ENCODE data around the gene CAMK1G. TPM values are rescaled to one million over a fixed set of nuclear protein-coding genes. Genes with fewer than 3 reads are reported as not detected.

CAMK1G gene
- total RNA-seq, 4 donors from 2014 or later: 0.21 to 4.9 TPM; not detected in 2

- H3K9me3 ChIP-seq: no peaks in the 10 kb centered on the region
- no peak overlapping the region for H3K4me3 ChIP-seq
- 90 to 94% methylated on average over 22 to 24 of the region's 24 CpGs for WGBS, 2 donors
- TF ChIP-seq POLR2A (IDR thresholded peaks at IDR 0.05): no peak
- TF ChIP-seq CTCF (IDR thresholded peaks at IDR 0.05): no peak
- TF ChIP-seq EP300 (IDR thresholded peaks at IDR 0.05): no peak
- DNase-seq (ENCODE audit: low spot score in 2 of 2): no peak
- no peak overlapping the region for H3K27ac ChIP-seq
- H3K36me3 ChIP-seq: no peaks in the 10 kb centered on the region
- H3K27me3 ChIP-seq: no peaks in the 10 kb centered on the region
- peaks cover 0 to 22% (median 5%) of the 10 kb centered on the region in 4 donors for H3K4me1 ChIP-seq
These were observed 39.6 kb downstream of the CAMK1G start for GRCh38 chr1:209622841-209623829.

- Histone ChIP-seq H3K27me3 (no peaks in the 10 kb centered on the region), H3K27ac (no peak overlapping the region), H3K36me3 (no peaks in the 10 kb centered on the region), H3K4me3 (no peak overlapping the region), H3K4me1 (peaks cover 0 to 22% (median 5%) of the 10 kb centered on the region in 4 donors), H3K9me3 (no peaks in the 10 kb centered on the region)
- no peak for DNase-seq (ENCODE audit: low spot score in 2 of 2)
- TF ChIP-seq CTCF (IDR thresholded peaks at IDR 0.05): no peak
- no peak for TF ChIP-seq EP300 (IDR thresholded peaks at IDR 0.05)
- TF ChIP-seq POLR2A (IDR thresholded peaks at IDR 0.05): no peak
- WGBS, 2 donors: 79 to 87% methylated on average over 15 of the region's 15 CpGs
These were observed 41.3 kb downstream of the CAMK1G start for GRCh38 chr1:209624558-209625549.

GRCh38 chr1:209625791-209626285 is 42.3 kb downstream of the CAMK1G start:
- no peak overlapping the region for H3K27ac ChIP-seq
- H3K27me3 ChIP-seq: no peaks in the 10 kb centered on the region
- H3K36me3 ChIP-seq: no peaks in the 10 kb centered on the region
- H3K9me3 ChIP-seq: no peaks in the 10 kb centered on the region
- no peak overlapping the region for H3K4me3 ChIP-seq
- no peak for TF ChIP-seq CTCF (IDR thresholded peaks at IDR 0.05)
- TF ChIP-seq EP300 (IDR thresholded peaks at IDR 0.05): no peak
- TF ChIP-seq POLR2A (IDR thresholded peaks at IDR 0.05): no peak
- WGBS, 2 donors: 67 to 79% methylated on average over 13 to 18 of the region's 18 CpGs
- H3K4me1 ChIP-seq: peaks cover 0 to 22% (median 2%) of the 10 kb centered on the region in 4 donors
- DNase-seq (ENCODE audit: low spot score in 2 of 2): no peak

GRCh38 chr1:209626346-209627026 is 43.0 kb downstream of the CAMK1G start:
- no peak overlapping the region for H3K27ac ChIP-seq
- no peaks in the 10 kb centered on the region for H3K9me3 ChIP-seq
- H3K4me1 ChIP-seq: peaks cover 0 to 22% (median 2%) of the 10 kb centered on the region in 4 donors
- H3K27me3 ChIP-seq: no peaks in the 10 kb centered on the region
- no peak for DNase-seq (ENCODE audit: low spot score in 2 of 2)
- no peaks in the 10 kb centered on the region for H3K36me3 ChIP-seq
- WGBS, 2 donors: 90 to 92% methylated on average over 14 to 19 of the region's 19 CpGs
- no peak for TF ChIP-seq POLR2A (IDR thresholded peaks at IDR 0.05)
- no peak for TF ChIP-seq EP300 (IDR thresholded peaks at IDR 0.05)
- no peak for TF ChIP-seq CTCF (IDR thresholded peaks at IDR 0.05)
- no peak overlapping the region for H3K4me3 ChIP-seq
